GM18505 (cell line): ENCODE measurements around the gene MLST8.
"Not testable (repeated sequence)": the region's sequence is repeated elsewhere in the genome, so short reads cannot be mapped to it uniquely, and the experiment has no call there.

Experiments
- ATAC-seq: cut with Tn5 transposase; IDR thresholded peaks from one replicate; pipeline ENCODE4 v1.9.1; 2021; ENCODE audit not compliant: unreplicated experiment
- POLR2A ChIP-seq: IDR thresholded peaks from 4 replicates; pipeline ENCODE4 v1.6.1; 2011; ENCODE audit warnings: borderline replicate concordance; ENCODE audit not compliant: insufficient read depth, insufficient read length; ENCODE audit errors: extremely low read depth

The MLST8 gene

DNA sequence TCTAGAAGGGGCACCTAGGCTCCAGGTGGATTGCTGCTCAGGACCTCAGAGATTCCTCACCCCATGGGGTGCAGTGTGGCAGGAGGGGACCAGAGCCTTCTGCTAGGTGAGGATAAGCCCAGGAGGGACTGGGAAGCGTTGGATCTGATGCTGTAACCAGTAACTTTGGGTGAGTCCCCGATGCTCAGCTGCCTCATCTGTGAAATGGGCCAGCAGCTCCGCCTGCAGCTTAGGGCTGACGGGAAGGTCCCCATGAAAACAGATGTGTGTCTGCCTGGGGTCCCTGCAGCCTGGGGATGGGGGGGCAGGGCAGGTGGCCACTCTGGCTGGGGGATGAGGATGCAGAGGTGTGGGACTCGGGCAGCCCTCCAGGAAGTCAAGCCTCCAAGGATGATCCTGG lies 6.2 kb upstream of the MLST8 start:
- TF ChIP-seq POLR2A: no peak
- ATAC-seq: no peak

DNA sequence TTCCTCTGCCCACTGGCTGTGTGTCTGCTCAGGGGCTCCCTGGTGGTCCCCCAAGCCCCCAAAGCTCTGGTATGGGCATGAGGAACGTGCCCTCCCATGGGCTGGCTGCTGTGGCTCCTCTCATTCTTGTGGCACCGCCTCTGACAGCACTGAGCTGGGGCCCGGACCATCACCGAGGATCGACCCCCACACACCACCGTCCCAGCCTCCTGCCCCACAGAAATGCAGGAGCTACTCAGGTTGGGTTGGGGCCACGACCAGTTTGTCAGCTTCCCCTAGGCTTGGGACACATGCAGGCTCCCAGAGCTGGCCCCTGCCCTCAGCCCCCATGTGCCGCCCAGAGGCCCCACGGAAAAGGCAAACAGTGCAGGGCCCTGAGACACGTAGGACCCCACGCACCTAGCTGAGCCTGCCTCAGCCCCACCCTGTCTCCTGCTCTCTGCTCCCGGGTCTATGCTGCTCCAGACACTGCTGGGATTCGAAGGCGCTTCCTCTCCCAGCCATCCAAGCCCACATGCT lies 5.6 kb upstream of the MLST8 start:
- ATAC-seq: no peak
- TF ChIP-seq POLR2A: no peak

DNA sequence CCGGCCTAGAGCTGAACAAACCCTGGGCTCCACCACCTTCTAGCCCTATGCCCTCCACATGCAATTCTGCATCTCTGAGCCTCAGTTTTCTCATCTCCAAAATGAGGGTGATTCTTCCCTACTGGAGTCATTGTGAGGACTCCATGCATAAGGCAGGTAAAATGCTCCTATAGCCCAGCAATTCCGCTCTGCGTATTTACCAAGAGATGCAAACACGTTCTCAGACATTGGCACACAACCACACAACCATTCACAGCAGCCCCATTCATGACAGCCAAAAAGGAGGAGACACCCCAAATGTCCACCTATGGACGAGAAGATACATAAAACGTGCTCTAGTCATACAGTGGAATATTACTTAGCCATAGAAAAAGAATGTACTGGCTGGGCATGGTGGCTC lies 4.9 kb upstream of the MLST8 start:
- TF ChIP-seq POLR2A: no peak
- ATAC-seq: no peak

DNA sequence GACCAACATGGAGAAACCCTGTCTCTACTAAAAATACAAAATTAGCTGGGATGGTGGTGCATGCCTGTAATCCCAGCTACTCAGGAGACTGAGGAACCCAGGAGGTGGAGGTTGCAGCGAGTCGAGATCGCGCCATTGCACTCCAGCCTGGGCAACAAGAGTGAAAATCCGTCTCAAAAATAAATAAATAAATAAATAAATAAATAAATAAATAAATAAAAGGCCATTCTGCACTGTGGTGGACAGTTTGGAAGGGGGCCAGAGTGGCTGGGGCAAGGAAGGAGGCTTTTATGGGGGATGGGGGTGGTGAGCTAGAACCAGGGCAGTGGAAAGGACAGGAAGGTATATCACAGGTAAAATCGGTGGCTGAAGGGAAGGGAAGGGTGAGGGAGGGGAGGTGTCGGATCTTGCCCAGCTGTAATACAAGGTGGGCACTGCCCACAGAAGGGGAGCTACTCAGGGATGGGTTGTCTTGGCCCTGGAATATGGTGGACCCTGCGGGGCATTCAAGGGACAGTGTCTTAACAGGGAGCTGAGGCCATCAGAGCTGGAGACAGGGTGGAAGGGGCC lies 2.0 kb upstream of the MLST8 start:
- ATAC-seq: not testable (repeated sequence)

DNA sequence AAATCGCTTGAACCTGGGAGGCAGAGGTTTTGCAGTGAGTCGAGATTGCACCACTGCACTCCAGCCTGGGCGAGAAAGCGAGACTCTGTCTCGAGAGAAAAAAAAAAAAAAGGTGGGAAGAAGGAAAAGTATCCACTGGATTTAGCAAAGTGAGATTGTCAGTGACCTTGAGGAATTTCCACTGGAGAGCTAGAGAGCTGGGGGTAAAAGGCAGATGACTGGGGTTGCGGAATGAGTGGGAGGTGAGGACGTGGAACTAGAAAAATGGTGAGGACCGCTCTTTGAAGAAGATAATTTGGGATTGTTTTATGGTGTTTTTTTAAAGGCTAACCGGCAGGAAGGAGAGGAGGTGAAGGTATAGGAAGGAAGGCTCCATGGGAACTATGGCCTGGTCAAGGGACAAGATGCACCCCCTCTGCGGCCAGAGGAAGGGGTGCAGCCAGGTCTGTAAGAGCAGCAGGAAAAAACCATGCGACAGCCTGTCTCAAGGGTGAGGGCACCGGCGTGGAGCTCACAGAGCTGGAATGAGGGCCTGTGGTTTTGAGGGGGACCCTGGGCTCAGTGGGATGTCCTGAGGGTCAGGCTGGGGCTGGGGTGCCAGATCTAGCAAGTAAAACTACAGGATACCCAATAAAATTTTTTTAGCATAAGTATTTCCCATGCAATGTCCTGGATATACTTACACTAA lies 694 bp upstream of the MLST8 start:
- no peak for ATAC-seq
- TF ChIP-seq POLR2A: no peak

DNA sequence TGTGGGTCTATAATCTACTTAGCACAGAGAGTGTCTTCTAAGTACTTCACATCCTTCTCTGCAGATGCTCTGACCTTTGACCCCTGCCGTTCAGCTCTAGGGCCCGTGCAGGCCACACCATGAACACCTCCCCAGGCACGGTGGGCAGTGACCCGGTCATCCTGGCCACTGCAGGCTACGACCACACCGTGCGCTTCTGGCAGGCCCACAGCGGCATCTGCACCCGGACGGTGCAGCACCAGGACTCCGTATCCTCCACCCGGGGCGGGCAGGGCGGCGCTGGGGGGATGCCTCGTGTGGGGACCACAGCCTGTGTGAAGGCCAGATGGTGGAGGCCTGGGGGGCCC lies 686 bp downstream of the MLST8 start:
- peak; percentile 9 for ATAC-seq
- no peak for TF ChIP-seq POLR2A

DNA sequence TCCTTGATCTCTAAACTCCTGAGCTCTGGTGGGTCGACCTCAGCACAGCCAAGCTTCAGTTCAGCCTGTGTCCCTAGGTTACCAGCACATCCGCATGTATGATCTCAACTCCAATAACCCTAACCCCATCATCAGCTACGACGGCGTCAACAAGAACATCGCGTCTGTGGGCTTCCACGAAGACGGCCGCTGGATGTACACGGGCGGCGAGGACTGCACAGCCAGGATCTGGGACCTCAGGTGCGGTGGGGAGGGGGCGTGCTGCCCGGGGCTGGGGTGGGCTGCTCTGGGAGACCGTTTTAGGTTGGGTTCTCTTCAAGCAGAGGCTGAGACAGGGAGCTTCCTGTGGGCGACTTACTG lies 1.1 kb downstream of the MLST8 start:
- no peak for TF ChIP-seq POLR2A
- no peak for ATAC-seq

DNA sequence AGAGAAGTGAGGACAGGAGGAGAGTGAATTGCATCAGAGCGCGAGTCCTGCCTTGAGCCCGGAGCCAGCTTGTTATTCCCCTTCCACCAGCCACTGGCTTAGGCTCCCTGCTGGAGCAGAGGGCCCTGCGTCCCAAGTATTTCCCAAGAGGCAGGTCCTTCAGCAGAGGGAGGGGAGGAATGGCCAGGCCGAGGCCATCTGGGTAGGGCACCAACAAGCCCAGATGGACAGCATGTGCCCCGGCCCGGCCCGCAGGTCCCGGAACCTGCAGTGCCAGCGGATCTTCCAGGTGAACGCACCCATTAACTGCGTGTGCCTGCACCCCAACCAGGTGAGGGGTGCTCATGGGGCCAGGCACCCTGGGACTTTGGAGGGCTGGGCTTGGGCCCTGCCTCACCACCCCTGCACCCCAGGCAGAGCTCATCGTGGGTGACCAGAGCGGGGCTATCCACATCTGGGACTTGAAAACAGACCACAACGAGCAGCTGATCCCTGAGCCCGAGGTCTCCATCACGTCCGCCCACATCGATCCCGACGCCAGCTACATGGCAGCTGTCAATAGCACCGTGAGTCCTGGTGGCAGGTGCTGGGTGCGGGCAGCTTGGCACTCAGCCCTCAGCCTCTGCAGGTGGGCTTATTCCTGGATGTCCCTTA lies 1.7 kb downstream of the MLST8 start:
- ATAC-seq: no peak
- no peak for TF ChIP-seq POLR2A

DNA sequence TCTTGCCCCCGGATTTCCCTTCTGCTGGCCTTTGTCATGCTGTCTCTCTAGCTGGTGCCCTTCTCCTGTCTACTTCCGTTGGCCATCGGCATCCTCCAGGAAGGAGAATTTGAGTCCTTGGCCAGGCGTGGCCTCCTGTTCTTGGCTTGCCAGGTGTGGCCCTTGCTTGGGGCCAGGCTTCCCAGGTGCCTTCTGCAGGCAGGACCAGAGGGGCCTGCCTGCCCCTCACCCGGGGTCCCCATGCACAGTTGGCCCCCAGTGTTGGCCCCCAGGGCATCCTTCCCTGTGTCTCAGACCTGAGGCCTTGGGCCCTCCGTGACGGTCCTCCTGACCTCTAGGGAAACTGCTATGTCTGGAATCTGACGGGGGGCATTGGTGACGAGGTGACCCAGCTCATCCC lies 2.6 kb downstream of the MLST8 start:
- no peak for TF ChIP-seq POLR2A
- ATAC-seq: no peak

DNA sequence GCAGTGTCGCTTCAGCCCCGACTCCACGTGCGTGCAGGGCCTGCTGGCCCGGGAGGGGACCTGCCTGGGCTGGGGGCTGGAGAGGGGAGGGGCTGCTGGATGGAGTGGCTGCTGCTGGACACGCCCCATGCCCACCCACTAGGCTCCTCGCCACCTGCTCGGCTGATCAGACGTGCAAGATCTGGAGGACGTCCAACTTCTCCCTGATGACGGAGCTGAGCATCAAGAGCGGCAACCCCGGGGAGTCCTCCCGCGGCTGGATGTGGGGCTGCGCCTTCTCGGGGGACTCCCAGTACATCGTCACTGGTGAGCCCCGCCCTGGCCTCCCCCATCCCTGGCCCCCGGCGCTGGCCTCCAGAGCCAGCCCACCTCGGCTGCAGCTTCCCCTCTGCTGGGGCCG lies 3.1 kb downstream of the MLST8 start:
- no peak for TF ChIP-seq POLR2A
- ATAC-seq: no peak

DNA sequence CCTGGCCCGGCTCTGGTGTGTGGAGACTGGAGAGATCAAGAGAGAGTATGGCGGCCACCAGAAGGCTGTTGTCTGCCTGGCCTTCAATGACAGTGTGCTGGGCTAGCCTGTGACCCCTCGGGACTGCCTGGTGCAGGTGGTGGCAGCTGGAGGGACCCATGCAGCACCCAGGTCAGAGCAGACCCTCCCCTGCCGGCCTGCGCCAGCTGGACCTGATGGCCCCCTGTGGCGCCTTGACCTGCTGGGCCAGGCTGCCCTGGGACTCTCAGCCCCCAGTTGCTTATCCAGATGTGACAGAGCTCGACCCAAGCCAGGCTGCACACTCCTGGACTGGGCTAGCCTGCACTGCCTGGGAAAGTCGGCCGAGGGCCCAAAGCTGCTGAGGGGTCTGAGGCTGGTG lies 3.5 kb downstream of the MLST8 start:
- ATAC-seq: no peak
- no peak for TF ChIP-seq POLR2A

DNA sequence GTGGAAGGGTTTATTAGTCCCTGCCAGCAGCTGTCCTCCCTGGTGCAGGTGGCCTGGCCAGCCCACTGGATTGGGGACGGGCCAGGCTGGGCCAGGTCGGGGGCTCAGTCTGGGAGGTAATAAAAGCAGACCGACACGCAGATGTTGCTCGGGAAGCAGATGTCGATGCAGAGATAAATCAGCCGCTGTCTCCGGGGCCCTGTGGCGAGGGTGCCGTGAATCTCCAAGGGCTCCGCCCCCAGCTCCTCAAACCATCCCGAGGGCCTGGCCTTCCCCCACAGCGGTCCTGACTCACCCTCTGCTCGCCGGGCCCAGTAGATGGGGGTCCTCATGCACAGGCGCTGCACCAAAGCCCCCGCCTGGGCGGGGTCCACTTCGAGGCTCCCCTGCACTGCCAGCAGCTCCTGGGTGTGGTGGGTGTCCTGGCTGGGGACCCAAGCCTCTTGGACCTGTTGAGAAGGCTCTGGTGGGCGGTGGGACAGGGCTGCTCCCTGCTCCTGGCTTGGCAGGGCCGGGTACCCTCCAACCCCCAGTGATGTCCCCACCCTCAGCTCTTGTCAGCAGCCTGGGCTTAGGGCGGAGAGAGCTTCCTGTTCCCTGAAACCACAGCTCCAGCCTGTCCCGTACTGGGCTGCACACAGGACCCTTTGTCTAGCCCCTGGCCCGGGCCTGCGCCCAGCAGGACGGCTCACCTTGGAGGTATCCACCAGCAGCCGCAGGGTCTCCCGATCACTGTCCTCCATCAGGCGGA lies 4.2 kb downstream of the MLST8 start:
- no peak for TF ChIP-seq POLR2A

DNA sequence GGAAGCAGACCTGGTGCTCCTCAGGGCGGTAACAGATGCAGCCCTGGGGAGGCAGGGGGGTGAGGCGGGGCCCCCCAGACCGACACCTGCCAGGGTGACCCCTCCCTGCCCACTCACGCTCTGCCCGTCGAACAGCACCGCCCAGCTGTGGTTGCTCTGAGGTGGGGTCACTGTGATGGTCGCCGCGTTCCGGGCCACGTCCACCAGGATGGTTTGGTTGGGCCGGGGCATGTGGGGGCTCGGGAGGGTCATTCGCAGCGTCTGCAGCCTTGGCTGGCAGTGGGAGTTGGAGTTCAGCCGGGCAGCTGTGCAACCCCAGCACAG lies 4.7 kb downstream of the MLST8 start:
- TF ChIP-seq POLR2A: no peak
- ATAC-seq: no peak

More for the DNA sequence above, 4.2 kb downstream of the MLST8 start:
- no peak for ATAC-seq
